Caco-2 (cell line): ENCODE results near the gene UGT1A8. TPM values are rescaled to one million over a fixed set of nuclear protein-coding genes. Genes with fewer than 3 reads are reported as not detected.

Source experiments
- BruUV-seq: library from RNA; stranded (reverse); fragments of 400-500 nt; replicated peaks from 2 replicates; lab custom pipeline; 2021; lab: Mats Ljungman, UMichigan
- CTCF ChIA-PET: fragments of 300-600 bp; sonication (Branson Sonifier 250); formaldehyde crosslinking; loops from one replicate; lab custom pipeline; 2022; ENCODE audit warnings: antibody characterized with exemption; lab: Charles Lee
- POLR2A ChIA-PET: fragments of 300-600 bp; sonication (Branson Sonifier 250); formaldehyde crosslinking; loops from one replicate; lab custom pipeline; 2022; ENCODE audit warnings: antibody characterized with exemption; lab: Charles Lee
- DNase-seq, 2 experiments: peaks; one replicate each; pipeline versions ENCODE4 v3.0.0 to v3.0.0-alpha.2; 2020 to 2022
- H3K27me3 ChIP-seq: replicated peaks from 2 replicates; pipeline ENCODE4 v1.6.0; 2011; ENCODE audit warnings: low read length; ENCODE audit not compliant: control insufficient read depth, insufficient read depth
- H3K36me3 ChIP-seq: 2 replicates; pipeline ENCODE4 v1.5.1; 2011; ENCODE audit warnings: low read length; ENCODE audit not compliant: control insufficient read depth, insufficient read depth
- H3K4me1 ChIP-seq: fragments of 250-450 bp; sonication (Bioruptor Pico); 2 replicates; pipeline ENCODE4 v1.5.1; 2020; ENCODE audit warnings: mild to moderate bottlenecking
- H3K4me3 ChIP-seq: 2 replicates; pipeline ENCODE4 v1.5.1; 2011; ENCODE audit warnings: low read depth, mild to moderate bottlenecking, control low read depth, low read length
- H3K9me3 ChIP-seq: fragments of 250-450 bp; sonication (Bioruptor Pico); 2 replicates; pipeline ENCODE4 v1.5.1; 2020; ENCODE audit warnings: mild to moderate bottlenecking, moderate library complexity
- H3K27ac Mint-ChIP-seq: one replicate; pipeline ENCODE4 v1.8.0; 2022; ENCODE audit warnings: mixed read lengths; ENCODE audit not compliant: unreplicated experiment
- H3K27me3 Mint-ChIP-seq: one replicate; pipeline ENCODE4 v1.8.0; 2022; ENCODE audit warnings: mixed read lengths; ENCODE audit not compliant: insufficient read depth, unreplicated experiment
- H3K36me3 Mint-ChIP-seq: one replicate; pipeline ENCODE4 v1.8.0; 2022; ENCODE audit warnings: mild to moderate bottlenecking, mixed read lengths; ENCODE audit not compliant: insufficient read depth, unreplicated experiment
- H3K4me1 Mint-ChIP-seq: one replicate; pipeline ENCODE4 v1.8.0; 2022; ENCODE audit warnings: low read depth, mixed read lengths; ENCODE audit not compliant: unreplicated experiment
- H3K4me3 Mint-ChIP-seq: one replicate; pipeline ENCODE4 v1.8.0; 2022; ENCODE audit warnings: mild to moderate bottlenecking, moderate library complexity, mixed read lengths; ENCODE audit not compliant: unreplicated experiment
- H3K9me3 Mint-ChIP-seq: one replicate; pipeline ENCODE4 v1.8.0; 2022; ENCODE audit warnings: mixed read lengths; ENCODE audit not compliant: unreplicated experiment
- intact Hi-C: fragments of 100-400 bp; cut with micrococcal nuclease; formaldehyde crosslinking; loops from one replicate; pipeline ENCODE4 v1.10.0; 2022; ENCODE audit not compliant: unreplicated experiment
- total RNA-seq: library from RNA; stranded (reverse); gene quantifications from 2 replicates; pipeline ENCODE4 v1.2.3, GENCODE V29; 2022
- TF ChIP-seq, protein P1 (sequence below), 2 experiments: fragments of 200-600 bp in 1 of 2; IDR thresholded peaks; 1 replicate in 1 of 2; 2 replicates in 1 of 2; pipeline versions ENCODE4 v1.5.1 to v1.8.0; 2011 to 2022; ENCODE audit warnings: antibody characterized with exemption in 1 of 2, control low read depth in 1 of 2, inconsistent platforms in 1 of 2, low read depth in 1 of 2, low read length in 1 of 2, mild to moderate bottlenecking in 1 of 2, moderate library complexity in 1 of 2; ENCODE audit not compliant: insufficient read depth in 1 of 2, severe bottlenecking in 1 of 2, unreplicated experiment in 1 of 2

Gene UGT1A8
- total RNA-seq, 1 experiment from 2014 or later: 0.50 TPM

DNA sequence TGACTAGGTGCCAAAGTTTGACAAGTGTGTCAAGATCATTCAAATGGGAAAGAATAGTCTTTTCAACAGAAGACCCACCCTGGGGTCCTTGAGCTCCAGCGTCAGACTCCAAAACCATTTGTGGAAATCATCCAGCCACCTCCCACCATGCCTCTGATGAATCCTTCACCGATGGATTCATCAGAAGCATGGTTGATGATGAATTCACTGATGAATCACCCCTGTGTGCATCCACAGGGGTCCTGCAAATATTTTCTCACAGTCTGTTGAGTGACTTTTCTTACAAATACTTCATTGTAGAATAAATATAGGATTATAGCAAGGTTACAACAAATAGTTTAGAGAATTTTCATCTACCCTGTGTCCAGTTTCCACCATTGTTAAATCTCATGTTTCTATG lies 58.6 kb downstream of the UGT1A8 start:
- TF ChIP-seq, protein P1, sequence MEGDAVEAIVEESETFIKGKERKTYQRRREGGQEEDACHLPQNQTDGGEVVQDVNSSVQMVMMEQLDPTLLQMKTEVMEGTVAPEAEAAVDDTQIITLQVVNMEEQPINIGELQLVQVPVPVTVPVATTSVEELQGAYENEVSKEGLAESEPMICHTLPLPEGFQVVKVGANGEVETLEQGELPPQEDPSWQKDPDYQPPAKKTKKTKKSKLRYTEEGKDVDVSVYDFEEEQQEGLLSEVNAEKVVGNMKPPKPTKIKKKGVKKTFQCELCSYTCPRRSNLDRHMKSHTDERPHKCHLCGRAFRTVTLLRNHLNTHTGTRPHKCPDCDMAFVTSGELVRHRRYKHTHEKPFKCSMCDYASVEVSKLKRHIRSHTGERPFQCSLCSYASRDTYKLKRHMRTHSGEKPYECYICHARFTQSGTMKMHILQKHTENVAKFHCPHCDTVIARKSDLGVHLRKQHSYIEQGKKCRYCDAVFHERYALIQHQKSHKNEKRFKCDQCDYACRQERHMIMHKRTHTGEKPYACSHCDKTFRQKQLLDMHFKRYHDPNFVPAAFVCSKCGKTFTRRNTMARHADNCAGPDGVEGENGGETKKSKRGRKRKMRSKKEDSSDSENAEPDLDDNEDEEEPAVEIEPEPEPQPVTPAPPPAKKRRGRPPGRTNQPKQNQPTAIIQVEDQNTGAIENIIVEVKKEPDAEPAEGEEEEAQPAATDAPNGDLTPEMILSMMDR (IDR thresholded peaks at IDR 0.05; ENCODE audit: insufficient read depth in 1 of 2, low read depth in 1 of 2, low read length in 1 of 2, severe bottlenecking in 1 of 2, unreplicated experiment in 1 of 2): no peak
- Histone ChIP-seq H3K4me3 (no peak overlapping the region), H3K9me3 (no peaks in the 10 kb centered on the region), H3K4me1 (no peaks in the 10 kb centered on the region), H3K36me3 (no peaks in the 10 kb centered on the region), H3K27me3 (no peaks in the 10 kb centered on the region)
- Mint-ChIP-seq H3K4me3 (no peak overlapping the region), H3K4me1 (no peaks in the 10 kb centered on the region), H3K27me3 (no peaks in the 10 kb centered on the region), H3K9me3 (no peaks in the 10 kb centered on the region), H3K36me3 (no peaks in the 10 kb centered on the region), H3K27ac (no peak overlapping the region)
- ChIA-PET CTCF (no interaction called here), POLR2A (no interaction called here)
- intact Hi-C loops: no loop called here
- BruUV-seq: no TSS peak
- DNase-seq: no peak

DNA sequence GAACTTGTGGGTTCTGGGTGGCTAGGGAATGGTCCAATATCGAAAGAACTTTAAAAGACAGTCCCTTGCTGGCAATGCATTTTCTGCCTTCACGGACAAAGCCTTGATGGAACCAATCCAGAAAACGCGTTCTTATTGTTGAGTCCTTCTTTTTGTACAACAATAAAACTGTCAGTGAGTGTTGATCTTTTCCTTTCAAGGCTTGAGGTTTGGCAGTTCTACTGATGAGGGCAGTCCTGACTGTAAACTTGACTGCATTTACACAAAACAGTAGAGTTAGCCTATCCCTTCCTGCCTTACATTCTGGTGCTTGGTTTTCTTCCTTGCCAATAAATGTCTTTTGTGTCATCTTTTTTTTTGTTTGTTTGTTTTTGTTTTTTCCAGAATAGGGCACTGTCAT lies 61.8 kb downstream of the UGT1A8 start:
- BruUV-seq: no TSS peak
- no peaks in the 10 kb centered on the region for H3K27me3 Mint-ChIP-seq
- CTCF ChIA-PET: no interaction called here

DNA sequence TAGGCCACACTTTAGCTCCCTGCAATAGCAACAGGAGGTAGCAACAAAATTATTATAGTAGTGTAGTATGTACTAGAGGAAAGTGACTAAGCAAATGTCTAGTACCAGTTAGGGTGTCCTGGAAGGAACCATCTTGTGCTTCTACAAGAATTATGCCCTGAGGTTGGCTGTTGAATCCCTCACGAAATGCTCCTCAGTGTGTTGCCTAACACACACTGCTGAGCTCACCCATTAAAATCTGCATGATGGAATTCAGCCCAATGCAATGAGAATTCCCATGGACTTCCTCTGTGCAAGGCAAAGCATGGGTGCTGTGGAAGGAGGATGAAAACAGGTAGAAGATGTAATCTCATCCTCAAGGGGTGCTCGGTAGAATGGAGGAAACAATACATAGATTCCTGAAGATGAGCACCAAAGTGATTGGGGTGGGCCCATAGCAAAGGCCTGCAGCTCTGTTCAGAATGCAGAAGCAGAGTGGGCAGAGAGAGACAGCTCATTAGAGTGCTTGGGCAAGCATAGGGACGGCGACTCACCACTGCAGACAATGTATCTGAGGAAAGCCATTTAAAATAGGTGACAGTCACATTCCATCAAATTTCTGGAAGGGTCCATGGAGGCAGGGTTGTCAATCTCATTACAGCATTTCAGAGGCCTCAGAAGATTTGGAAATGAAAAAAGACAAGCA lies 63.1 kb downstream of the UGT1A8 start:
- Mint-ChIP-seq H3K9me3 (no peaks in the 10 kb centered on the region), H3K27me3 (no peaks in the 10 kb centered on the region), H3K27ac (no peak overlapping the region), H3K36me3 (no peaks in the 10 kb centered on the region), H3K4me1 (no peaks in the 10 kb centered on the region), H3K4me3 (no peak overlapping the region)
- DNase-seq: no peak
- POLR2A ChIA-PET: no interaction called here
- Histone ChIP-seq H3K9me3 (no peaks in the 10 kb centered on the region), H3K27me3 (no peaks in the 10 kb centered on the region), H3K36me3 (no peaks in the 10 kb centered on the region), H3K4me3 (no peak overlapping the region), H3K4me1 (no peaks in the 10 kb centered on the region)
- BruUV-seq: no TSS peak
- intact Hi-C loops: no loop called here
- TF ChIP-seq, protein P1 (IDR thresholded peaks at IDR 0.05; ENCODE audit: insufficient read depth in 1 of 2, low read depth in 1 of 2, low read length in 1 of 2, severe bottlenecking in 1 of 2, unreplicated experiment in 1 of 2): no peak
- CTCF ChIA-PET: no interaction called here

More for the DNA sequence above, 61.8 kb downstream of the UGT1A8 start:
- Histone ChIP-seq H3K4me1 (no peaks in the 10 kb centered on the region), H3K36me3 (no peaks in the 10 kb centered on the region), H3K9me3 (no peaks in the 10 kb centered on the region), H3K27me3 (no peaks in the 10 kb centered on the region), H3K4me3 (no peak overlapping the region)
- POLR2A ChIA-PET: no interaction called here
- intact Hi-C loops: no loop called here
- no peak for DNase-seq
- H3K27ac Mint-ChIP-seq: no peak overlapping the region
- no peak overlapping the region for H3K4me3 Mint-ChIP-seq
- no peaks in the 10 kb centered on the region for H3K4me1 Mint-ChIP-seq
- TF ChIP-seq, protein P1 (IDR thresholded peaks at IDR 0.05; ENCODE audit: insufficient read depth in 1 of 2, low read depth in 1 of 2, low read length in 1 of 2, severe bottlenecking in 1 of 2, unreplicated experiment in 1 of 2): no peak
- H3K36me3 Mint-ChIP-seq: no peaks in the 10 kb centered on the region
- H3K9me3 Mint-ChIP-seq: no peaks in the 10 kb centered on the region
